LoVo (cell line): ENCODE measurements around the gene IGF2.

ENCODE experiments used
- DNase-seq: peaks from one replicate; pipeline ENCODE4 v3.0.0-alpha.2; 2016; ENCODE audit warnings: low spot score

The IGF2 gene

DNA sequence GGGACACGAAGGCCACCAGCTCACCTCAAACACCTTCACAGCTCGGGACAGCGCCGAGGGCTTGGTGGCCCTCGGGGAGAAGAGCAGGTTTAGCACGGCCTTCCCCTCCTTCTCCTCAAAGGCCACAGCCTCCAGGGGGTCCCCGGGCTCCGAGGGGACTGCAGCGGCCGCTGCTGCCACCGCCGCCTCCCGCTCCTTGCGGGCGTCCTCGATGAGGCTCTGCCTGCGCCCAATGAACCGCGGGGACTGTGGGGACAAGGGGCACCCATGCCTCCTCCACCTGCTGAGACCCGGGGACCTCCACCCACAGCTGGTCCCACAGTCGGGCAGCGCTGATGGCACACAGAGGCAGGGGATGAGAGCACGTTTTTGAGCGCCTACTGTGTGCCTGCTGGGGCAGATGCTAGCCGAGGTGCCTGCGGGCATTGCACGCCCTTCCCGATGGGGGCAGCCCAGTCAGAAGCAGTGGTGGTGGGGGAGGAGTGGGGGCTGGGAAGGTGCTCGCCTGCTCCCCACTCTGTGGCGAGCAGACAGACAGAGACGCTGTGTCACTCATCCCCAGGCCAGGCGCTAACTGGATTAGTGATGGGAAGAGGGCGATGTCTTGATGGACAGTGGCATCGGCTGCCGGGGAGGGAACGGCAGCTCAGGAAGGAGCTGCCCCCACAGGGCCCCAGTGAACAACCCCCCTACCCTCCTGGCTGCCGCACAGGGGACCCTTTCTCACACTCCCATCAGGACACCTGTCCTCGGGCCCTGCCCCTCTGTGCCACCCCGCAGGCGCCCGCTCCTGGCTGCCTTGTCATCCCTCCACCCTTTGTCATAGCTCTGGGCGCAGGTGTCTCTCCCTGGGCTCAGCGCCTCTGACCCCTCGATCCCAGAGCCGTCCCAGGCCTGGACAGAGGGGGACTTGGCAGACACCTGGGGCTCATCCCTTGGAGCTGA lies 30.7 kb upstream of the IGF2 start:
- no peak for DNase-seq

- no peak for DNase-seq
Observed at GRCh38 chr11:2169005-2169378, 29.8 kb upstream of the IGF2 start.

DNA sequence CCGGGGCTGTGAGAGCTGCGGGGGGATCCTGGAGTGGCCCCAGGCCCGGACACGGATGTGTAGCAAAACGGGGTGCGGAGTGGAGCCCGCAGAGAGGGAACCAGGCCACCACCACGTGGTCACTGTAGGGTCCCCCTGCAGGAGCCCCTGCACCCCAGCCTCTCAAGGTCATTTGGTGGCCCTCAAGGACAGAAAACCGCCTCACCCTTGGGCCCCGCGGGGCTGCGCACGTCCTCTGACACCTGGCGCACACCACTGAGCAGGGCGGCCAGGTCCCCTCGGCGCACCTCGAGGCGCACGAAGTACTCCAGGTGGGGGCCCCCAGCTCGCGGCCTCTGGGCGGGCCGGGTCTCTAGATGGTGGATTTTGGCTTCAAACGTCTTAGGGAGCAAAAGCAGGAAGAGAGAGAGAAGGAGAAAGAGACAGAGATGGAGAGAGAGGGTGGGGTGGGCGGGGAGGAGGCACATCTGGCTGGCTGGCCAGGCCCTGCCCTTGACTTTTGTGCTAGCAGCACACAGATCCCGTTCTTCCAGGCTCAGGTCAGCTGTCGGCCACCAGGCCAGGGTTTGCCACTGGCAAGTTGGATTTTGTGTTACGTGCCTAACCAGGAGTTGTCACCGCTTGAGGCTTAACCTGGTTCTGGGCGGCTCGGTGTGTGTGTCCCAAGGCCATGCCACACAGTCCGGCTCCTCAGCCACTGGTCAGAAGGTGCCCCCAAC lies 29.3 kb upstream of the IGF2 start:
- no peak for DNase-seq

GRCh38 chr11:2167141-2168045 lies 28.2 kb upstream of the IGF2 start:
- DNase-seq, result no peak

DNA sequence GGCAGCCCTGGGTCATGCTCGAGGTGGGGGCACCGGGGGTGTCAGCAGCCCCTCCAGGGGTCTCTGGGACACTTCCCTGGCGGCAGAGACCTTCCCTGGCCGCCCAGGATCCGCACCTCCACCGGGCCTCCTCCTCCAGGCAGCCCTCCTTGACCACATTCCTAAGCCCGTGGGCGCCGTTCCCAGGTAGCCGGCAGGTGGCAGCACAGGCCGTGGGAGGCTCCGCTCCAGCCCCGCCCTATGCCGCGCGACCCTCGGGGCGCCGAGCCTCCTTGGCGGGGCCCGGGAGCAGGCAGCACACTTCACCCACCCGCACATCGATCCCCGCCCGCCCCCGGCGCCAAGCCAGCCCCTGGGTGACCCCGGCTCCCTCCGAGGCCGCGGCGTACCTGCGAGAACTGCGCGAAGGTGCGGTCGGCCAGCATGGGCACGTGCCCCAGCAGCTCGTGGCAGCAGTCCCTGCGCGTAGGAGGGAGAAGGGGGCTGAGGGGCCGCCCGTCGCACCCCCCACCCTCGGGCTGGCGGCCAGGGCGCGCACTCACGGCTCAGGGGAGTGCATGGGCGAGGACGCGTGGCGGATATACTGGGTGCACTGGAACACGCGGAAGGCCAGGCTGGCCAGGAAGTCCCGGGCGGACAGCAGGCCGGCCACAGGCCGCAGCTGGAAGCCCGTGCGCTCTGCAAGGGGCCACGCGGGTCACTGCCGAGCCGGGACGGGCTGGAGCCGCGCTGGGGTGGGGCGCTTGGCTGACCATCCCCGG lies 27.1 kb upstream of the IGF2 start:
- no peak for DNase-seq

DNA sequence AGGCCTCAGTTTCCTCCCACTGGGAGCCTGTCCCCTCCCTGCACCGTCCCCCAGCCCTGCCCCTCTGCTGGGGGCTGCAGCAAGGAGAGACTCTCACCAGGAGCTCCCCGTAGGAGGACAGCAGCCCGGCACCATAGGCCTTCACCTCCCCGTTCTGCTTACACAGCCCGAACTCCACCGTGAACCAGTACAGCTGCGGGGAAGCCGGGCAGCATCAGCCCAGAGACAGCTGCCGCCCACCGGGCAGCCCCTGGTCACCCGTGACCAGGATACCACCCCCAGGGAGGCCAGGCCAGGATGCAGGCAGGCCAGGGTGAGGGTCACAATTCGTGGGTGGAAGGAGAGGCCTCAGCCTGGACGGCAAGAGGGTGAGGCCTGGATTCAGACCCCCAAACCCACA lies 26.4 kb upstream of the IGF2 start:
- DNase-seq, result no peak

DNA sequence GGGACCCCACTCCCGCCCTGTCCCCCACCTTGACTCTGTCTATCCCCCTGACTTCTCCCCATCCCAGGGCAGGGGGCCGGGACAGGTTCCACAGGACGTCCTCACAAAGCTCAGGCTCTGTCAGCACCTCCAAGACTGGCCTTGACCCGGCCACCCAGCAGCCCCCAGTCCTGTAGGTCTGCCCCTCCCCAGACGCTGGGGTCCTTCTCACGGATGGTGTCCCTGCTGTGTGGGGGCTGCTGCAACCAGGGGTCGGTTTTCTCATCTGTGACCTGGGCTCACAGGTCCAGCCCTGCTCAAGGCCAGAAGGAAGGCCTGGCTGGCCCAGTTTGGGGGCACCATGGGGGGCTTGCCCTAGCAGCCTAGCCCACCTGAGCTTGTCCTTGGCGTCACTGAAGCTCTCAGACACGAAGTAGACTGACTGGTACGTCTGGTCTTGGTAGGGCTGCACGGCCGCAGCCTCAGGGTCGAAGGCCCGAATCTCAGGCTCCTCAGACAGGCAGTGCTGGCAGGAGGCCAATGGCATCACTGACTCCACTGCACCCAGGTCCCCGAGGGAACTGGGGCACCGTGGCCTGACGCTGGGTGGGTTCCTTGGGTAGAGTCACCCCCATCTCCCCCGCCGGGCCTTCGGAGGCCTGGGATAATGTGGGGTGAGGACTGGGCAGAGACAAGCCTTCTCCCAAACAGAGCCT lies 25.8 kb upstream of the IGF2 start:
- no peak for DNase-seq

DNA sequence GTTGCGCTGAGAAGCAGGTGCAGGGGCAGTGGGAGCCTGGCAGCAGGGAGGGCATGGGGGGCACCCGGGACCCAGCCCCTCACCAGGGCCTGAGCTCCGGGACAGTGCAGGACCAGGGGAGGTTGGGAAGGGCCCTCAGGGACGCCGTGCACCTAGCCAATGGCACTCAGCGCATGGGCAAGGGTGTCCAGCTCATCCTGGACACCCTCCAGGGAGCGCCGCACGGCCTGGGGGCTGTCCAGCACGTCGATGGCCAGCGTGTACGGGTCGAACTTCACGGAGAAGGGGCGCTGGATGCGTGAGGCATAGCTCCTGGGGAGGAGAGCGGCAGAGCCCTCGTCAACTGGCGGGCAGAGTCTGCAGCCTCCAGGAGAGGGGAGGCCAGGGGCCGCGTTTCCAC lies 24.9 kb upstream of the IGF2 start:
- no peak for DNase-seq

GRCh38 chr11:2163428-2163978 lies 24.3 kb upstream of the IGF2 start:
- DNase-seq, result no peak

DNA sequence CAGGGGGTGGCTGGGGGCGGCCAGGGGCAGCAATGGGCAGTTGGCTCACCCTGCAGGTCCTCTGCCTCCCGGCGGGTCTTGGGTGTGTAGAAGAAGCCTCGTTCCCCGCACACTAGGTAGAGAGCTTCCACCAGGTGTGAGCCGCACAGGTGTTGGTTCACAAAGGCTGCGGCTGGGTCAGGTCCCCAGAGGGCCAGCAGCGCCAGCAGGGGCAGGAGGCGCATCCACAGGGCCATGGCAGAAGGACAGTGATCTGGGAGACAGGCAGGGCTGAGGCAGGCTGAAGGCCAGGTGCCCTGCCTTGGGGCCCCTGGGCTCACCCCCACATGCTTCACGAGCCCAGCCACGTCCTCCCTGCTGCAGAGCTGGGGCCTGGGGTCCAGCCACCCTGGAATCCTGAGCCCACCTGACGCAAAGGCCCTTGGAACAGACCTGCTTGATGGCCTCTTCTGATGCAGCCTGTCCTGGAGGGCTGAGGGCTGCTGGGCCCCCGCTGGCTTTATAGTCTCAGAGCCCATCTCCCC lies 21.6 kb upstream of the IGF2 start, which contains the start of gene INS:
TSS of gene INS (minus strand) at position 474 of the 524 bp plus-strand sequence. CDS start at position 236, 238 bp downstream.
- no peak for DNase-seq

DNA sequence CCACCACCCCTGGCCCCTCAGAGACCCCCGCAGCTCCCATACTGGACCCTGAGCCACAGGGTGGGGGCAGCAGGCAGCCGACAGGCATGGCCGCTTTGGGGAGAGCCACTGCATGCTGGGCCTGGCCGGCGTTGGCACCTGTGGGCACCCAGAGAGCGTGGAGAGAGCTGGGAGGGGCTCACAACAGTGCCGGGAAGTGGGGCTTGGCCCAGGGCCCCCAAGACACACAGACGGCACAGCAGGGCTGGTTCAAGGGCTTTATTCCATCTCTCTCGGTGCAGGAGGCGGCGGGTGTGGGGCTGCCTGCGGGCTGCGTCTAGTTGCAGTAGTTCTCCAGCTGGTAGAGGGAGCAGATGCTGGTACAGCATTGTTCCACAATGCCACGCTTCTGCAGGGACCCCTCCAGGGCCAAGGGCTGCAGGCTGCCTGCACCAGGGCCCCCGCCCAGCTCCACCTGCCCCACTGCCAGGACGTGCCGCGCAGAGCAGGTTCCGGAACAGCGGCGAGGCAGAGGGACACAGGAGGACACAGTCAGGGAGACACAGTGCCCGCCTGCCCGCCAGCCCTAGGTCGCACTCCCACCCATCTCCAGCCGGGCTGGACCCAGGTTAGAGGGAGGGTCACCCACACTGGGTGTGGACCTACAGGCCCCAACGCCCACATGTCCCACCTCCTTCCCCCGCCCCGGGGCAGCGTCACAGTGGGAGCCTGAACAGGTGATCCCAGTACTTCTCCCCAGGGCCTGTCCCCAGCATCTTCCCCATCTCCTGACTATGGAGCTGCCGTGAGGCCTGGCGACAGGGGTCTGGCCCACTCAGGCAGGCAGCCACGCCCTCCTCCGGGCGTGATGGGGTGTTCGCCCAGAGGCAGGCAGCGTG lies 20.6 kb upstream of the IGF2 start:
- no peak for DNase-seq

- DNase-seq, result no peak
Observed at GRCh38 chr11:2158966-2159365, 19.8 kb upstream of the IGF2 start.

DNA sequence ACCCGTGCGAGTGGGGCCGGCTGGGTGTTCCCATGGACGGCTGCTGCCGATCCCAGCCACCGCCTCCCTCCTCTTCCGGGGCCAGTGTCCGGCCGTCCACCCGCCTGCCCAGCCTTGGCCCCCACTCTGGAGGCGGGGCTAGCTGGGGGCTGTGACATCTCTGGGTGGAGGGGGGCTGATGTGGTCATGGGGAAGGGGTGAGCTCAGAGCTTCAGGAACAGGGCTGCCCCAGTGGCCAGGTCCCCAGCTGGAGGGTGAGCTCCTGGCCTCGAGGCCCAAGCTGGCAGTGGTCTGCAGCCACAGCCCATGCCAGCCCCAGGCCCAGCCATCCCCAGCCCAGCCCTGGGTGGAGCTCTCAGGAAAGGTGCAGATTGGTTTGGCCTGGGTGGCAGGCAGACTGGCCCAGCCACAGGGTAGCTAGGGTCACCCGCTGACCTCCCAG lies 19.1 kb upstream of the IGF2 start:
- DNase-seq, result no peak

DNA sequence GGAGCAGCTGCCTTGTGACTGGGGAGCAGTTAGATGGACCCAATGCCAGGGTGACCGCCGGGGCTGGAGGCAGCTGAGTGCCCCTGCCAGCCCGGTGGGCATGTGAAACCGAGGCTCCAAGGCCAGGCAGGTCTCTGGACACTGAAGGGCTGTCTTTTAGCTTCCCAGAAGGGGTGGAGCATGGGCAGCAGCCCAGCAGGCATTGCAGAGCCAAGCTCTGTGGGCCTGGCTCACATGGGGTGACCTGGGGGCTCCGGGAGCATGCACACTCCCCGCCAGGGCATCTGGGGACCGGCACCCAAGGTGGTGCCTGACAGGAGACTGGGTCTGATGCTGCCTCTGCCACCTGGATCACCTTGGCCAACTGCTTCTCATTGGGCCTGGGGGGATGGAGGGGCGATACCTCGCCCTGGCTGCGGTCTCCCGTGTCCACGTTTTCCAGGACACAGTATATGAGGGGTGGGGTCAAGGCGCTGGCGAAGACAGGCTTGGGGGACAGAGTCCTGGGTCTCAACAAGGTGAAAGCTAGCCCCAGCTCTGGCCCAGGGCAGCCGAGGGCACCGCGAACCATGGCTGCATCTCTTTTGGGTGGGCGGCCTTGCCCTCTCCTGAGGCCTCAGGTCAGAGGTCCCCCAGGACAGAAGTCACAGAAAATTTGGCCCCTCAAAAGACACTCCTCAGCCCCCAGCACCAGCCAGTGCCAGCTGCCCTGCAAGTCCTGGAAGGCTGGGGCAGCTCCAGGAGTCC lies 18.3 kb upstream of the IGF2 start:
- DNase-seq, result no peak

- DNase-seq, result peak; percentile 53
Observed at GRCh38 chr11:2156416-2157182, 17.4 kb upstream of the IGF2 start.

DNA sequence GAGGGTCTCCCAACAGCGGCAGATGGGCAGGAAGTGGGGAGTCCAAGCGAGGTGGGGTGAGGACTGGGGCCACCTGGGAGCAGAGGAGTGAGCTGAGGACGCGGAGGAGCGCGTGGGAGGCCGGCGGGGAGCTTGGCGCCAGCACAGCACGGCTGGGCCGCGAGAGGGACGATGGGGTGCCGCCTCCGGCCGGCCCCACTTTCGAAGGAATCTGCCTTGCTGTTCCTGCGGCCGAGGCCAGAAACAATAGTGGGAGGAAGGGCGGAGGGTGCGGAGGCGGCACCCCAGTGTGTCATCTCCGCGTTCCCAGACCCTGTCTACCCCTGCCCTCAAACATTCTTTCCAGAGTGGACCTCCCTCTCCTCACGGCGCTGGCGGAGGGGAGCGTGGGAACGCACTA lies 16.3 kb upstream of the IGF2 start:
- no peak for DNase-seq

DNA sequence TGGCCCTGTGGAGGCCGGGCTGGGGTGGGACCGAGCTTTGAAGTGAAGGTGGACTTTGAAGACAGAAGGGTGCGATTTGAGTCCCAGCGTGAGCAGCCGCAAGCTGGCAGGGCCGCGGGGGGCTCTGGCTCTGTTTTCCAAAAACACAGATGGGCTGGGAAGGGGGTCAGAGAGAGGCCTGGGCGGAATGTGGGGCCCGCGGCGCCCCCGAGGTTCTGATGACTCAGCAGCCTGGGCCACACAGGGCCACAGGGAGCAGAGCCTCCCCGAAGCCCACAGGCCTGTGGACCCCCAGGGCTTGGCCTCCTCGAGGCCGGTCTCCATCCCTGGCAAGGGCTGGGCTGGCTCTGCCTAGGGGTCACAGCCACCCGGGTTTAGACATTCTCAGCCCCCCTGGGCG lies 15.7 kb upstream of the IGF2 start:
- no peak for DNase-seq

- DNase-seq, result no peak
Observed at GRCh38 chr11:2154195-2154585, 15.0 kb upstream of the IGF2 start.
